HepG2 (cell line): ENCODE results near the gene DDRGK1. TPM values are rescaled to one million over a fixed set of nuclear protein-coding genes. Genes with fewer than 3 reads are reported as not detected.
A peak's percentile ranks its signal among the peaks of the same experiment; 100 is the strongest.

Source experiments
- FOXP1 ChIP-seq, 2 experiments: fragments of 450-650 bp in 1 of 2; IDR thresholded peaks; 2 replicates each; pipeline ENCODE4 v1.6.1; 2017 to 2018; ENCODE audit warnings: antibody characterized with exemption in 1 of 2
- GABPB1 ChIP-seq: IDR thresholded peaks from 2 replicates; pipeline ENCODE4 v1.6.1; 2016; ENCODE audit warnings: mild to moderate bottlenecking, missing genetic modification reagents, moderate library complexity, missing compliant biosample characterization
- GTF2F1 ChIP-seq: fragments of 150-350 bp; IDR thresholded peaks from 2 replicates; pipeline ENCODE4 v1.6.1; 2014; ENCODE audit warnings: low read length
- NFYC ChIP-seq: IDR thresholded peaks from 2 replicates; pipeline ENCODE4 v1.6.1; 2016; ENCODE audit warnings: missing genetic modification reagents, missing compliant biosample characterization
- POLR2G ChIP-seq: fragments of 200-400 bp; formaldehyde crosslinking; IDR thresholded peaks from 2 replicates; pipeline ENCODE4 v1.6.1; 2018; ENCODE audit warnings: mild to moderate bottlenecking, low read depth, low read length, moderate library complexity
- RXRA ChIP-seq: sonication (generic); formaldehyde crosslinking; IDR thresholded peaks from 2 replicates; pipeline ENCODE4 v1.5.1; 2020; ENCODE audit warnings: missing genetic modification reagents
- ZBTB3 ChIP-seq: sonication (generic); formaldehyde crosslinking; IDR thresholded peaks from 2 replicates; pipeline ENCODE4 v1.4.0; 2020; ENCODE audit warnings: low read depth, mild to moderate bottlenecking, moderate library complexity, missing genetic modification reagents, borderline replicate concordance
- ZFP82 ChIP-seq: sonication (generic); formaldehyde crosslinking; IDR thresholded peaks from 2 replicates; pipeline ENCODE4 v1.5.1; 2020; ENCODE audit warnings: mild to moderate bottlenecking, missing genetic modification reagents, borderline replicate concordance
- ZNF34 ChIP-seq: sonication (generic); formaldehyde crosslinking; IDR thresholded peaks from 2 replicates; pipeline ENCODE4 v1.4.0; 2020; ENCODE audit warnings: mild to moderate bottlenecking, missing genetic modification reagents, borderline replicate concordance
- ZNF543 ChIP-seq: sonication (generic); formaldehyde crosslinking; IDR thresholded peaks from 2 replicates; pipeline ENCODE4 v1.4.0; 2020; ENCODE audit warnings: mild to moderate bottlenecking, missing genetic modification reagents
- ZNF577 ChIP-seq: sonication (generic); formaldehyde crosslinking; IDR thresholded peaks from 2 replicates; pipeline ENCODE4 v1.4.0; 2020; ENCODE audit warnings: mild to moderate bottlenecking, low read depth, missing genetic modification reagents, borderline replicate concordance
- ZNF790 ChIP-seq: sonication (generic); formaldehyde crosslinking; IDR thresholded peaks from 2 replicates; pipeline ENCODE4 v1.8.0; 2022; ENCODE audit warnings: missing genetic modification reagents, mild to moderate bottlenecking, borderline replicate concordance
- polyA plus RNA-seq, 8 experiments: library from polyadenylated mRNA; depleted of rRNA in 3 of 8; stranded (reverse) in 7 of 8; unstranded in 1 of 8; fragments of >200 nt; fragmentation: Illumina TruSeq in 4 of 8; extraction: Trizol in 4 of 8; gene quantifications; 2 replicates each; pipeline versions ENCODE4 v1.2.1 to v1.2.3, GENCODE V29; 2011 to 2016; ENCODE audit warnings: low read depth in 4 of 8, missing spikeins in 1 of 8, mixed read lengths in 1 of 8; ENCODE audit not compliant: insufficient read depth in 1 of 8
- total RNA-seq, 5 experiments: library from RNA; depleted of rRNA; stranded (reverse); fragments of >200 nt; fragmentation: Illumina TruSeq; extraction: Trizol; gene quantifications; 2 replicates each; pipeline ENCODE4 v1.2.3, GENCODE V29; 2016; ENCODE audit warnings: low read depth in 1 of 5
- TF ChIP-seq, protein P1 (sequence below): sonication (generic); formaldehyde crosslinking; IDR thresholded peaks from 2 replicates; pipeline ENCODE4 v1.5.0; 2020; ENCODE audit warnings: missing genetic modification reagents
- TF ChIP-seq, protein P2 (sequence below): sonication (generic); formaldehyde crosslinking; IDR thresholded peaks from 2 replicates; pipeline ENCODE4 v1.4.0; 2020; ENCODE audit warnings: missing genetic modification reagents
- TF ChIP-seq, protein P3 (sequence below): sonication (generic); formaldehyde crosslinking; IDR thresholded peaks from 2 replicates; pipeline ENCODE4 v1.5.1; 2020; ENCODE audit warnings: missing genetic modification reagents, mild to moderate bottlenecking, borderline replicate concordance
- TF ChIP-seq, protein P4 (sequence below): IDR thresholded peaks from 2 replicates; pipeline ENCODE4 v1.6.1; 2016; ENCODE audit warnings: low read depth, borderline replicate concordance
- TF ChIP-seq, protein P5 (sequence below): sonication (generic); formaldehyde crosslinking; IDR thresholded peaks from 2 replicates; pipeline ENCODE4 v1.4.0; 2020; ENCODE audit warnings: mild to moderate bottlenecking, missing genetic modification reagents

Gene DDRGK1
- total and polyA plus RNA-seq, 2 of the 13 experiments (the other 11 are each of a cell fraction or from before 2014, with no cell fraction given), result 96.7 to 149 TPM

DNA sequence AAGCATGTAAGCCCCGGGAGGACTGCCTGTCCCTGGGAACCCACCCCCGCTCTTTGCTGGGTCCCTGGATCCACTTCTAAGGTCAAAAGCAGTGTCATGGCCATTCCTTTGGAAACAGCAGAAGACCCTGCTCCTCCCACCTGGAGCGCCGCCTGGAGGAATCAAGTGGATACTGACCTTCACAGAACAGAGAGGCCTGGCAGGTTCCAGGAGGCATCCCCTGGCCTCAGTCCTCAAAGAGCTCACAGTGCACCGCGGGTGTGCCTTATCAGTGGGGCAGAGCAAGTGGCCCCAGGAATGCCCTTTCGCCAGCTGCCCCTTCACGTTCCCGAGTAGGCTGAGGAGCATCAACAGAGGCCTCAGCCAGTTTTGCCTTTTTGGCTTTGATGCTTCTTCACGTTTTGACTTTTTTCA lies 45.6 kb upstream of the DDRGK1 start (continued):
- no peak for TF ChIP-seq ZNF543 (CRISPR knock-in tag)
- no peak for TF ChIP-seq ZNF577 (CRISPR knock-in tag)
- TF ChIP-seq RXRA (CRISPR knock-in tag), result peak; percentile 70
- TF ChIP-seq ZBTB3 (CRISPR knock-in tag), result no peak
- TF ChIP-seq NFYC (CRISPR knock-in tag), result no peak
- TF ChIP-seq, protein P1, sequence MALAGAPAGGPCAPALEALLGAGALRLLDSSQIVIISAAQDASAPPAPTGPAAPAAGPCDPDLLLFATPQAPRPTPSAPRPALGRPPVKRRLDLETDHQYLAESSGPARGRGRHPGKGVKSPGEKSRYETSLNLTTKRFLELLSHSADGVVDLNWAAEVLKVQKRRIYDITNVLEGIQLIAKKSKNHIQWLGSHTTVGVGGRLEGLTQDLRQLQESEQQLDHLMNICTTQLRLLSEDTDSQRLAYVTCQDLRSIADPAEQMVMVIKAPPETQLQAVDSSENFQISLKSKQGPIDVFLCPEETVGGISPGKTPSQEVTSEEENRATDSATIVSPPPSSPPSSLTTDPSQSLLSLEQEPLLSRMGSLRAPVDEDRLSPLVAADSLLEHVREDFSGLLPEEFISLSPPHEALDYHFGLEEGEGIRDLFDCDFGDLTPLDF (CRISPR knock-in tag), result no peak
- 0 out of 2 replicates have a peak, but pooled peaks have one; percentile 25 for TF ChIP-seq POLR2G
- TF ChIP-seq, protein P2, sequence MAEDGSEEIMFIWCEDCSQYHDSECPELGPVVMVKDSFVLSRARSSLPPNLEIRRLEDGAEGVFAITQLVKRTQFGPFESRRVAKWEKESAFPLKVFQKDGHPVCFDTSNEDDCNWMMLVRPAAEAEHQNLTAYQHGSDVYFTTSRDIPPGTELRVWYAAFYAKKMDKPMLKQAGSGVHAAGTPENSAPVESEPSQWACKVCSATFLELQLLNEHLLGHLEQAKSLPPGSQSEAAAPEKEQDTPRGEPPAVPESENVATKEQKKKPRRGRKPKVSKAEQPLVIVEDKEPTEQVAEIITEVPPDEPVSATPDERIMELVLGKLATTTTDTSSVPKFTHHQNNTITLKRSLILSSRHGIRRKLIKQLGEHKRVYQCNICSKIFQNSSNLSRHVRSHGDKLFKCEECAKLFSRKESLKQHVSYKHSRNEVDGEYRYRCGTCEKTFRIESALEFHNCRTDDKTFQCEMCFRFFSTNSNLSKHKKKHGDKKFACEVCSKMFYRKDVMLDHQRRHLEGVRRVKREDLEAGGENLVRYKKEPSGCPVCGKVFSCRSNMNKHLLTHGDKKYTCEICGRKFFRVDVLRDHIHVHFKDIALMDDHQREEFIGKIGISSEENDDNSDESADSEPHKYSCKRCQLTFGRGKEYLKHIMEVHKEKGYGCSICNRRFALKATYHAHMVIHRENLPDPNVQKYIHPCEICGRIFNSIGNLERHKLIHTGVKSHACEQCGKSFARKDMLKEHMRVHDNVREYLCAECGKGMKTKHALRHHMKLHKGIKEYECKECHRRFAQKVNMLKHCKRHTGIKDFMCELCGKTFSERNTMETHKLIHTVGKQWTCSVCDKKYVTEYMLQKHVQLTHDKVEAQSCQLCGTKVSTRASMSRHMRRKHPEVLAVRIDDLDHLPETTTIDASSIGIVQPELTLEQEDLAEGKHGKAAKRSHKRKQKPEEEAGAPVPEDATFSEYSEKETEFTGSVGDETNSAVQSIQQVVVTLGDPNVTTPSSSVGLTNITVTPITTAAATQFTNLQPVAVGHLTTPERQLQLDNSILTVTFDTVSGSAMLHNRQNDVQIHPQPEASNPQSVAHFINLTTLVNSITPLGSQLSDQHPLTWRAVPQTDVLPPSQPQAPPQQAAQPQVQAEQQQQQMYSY (CRISPR knock-in tag), result no peak
- TF ChIP-seq ZFP82 (CRISPR knock-in tag), result no peak
- no peak for TF ChIP-seq GTF2F1
- no peak for TF ChIP-seq ZNF790 (CRISPR knock-in tag)
- no peak for TF ChIP-seq FOXP1 (IDR thresholded peaks at IDR 0.05)
- no peak for TF ChIP-seq FOXP1 (CRISPR knock-in tag; IDR thresholded peaks at IDR 0.05)
- TF ChIP-seq, protein P3, sequence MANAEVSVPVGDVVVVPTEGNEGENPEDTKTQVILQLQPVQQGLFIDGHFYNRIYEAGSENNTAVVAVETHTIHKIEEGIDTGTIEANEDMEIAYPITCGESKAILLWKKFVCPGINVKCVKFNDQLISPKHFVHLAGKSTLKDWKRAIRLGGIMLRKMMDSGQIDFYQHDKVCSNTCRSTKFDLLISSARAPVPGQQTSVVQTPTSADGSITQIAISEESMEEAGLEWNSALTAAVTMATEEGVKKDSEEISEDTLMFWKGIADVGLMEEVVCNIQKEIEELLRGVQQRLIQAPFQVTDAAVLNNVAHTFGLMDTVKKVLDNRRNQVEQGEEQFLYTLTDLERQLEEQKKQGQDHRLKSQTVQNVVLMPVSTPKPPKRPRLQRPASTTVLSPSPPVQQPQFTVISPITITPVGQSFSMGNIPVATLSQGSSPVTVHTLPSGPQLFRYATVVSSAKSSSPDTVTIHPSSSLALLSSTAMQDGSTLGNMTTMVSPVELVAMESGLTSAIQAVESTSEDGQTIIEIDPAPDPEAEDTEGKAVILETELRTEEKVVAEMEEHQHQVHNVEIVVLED (CRISPR knock-in tag), result peak; percentile 7; the same call in 1 of the 2 replicates
- TF ChIP-seq GABPB1 (CRISPR knock-in tag), result peak; percentile 55
- TF ChIP-seq, protein P4, sequence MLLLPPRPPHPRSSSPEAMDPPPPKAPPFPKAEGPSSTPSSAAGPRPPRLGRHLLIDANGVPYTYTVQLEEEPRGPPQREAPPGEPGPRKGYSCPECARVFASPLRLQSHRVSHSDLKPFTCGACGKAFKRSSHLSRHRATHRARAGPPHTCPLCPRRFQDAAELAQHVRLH (CRISPR knock-in tag), result 0 out of 2 replicates have a peak, but pooled peaks have one; percentile 57
- no peak for TF ChIP-seq ZNF34 (CRISPR knock-in tag)
- TF ChIP-seq, protein P5, sequence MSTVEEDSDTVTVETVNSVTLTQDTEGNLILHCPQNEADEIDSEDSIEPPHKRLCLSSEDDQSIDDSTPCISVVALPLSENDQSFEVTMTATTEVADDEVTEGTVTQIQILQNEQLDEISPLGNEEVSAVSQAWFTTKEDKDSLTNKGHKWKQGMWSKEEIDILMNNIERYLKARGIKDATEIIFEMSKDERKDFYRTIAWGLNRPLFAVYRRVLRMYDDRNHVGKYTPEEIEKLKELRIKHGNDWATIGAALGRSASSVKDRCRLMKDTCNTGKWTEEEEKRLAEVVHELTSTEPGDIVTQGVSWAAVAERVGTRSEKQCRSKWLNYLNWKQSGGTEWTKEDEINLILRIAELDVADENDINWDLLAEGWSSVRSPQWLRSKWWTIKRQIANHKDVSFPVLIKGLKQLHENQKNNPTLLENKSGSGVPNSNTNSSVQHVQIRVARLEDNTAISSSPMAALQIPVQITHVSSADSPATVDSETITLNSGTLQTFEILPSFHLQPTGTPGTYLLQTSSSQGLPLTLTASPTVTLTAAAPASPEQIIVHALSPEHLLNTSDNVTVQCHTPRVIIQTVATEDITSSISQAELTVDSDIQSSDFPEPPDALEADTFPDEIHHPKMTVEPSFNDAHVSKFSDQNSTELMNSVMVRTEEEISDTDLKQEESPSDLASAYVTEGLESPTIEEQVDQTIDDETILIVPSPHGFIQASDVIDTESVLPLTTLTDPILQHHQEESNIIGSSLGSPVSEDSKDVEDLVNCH, result no peak
